ENCODE data around the gene TUSC1. TPM values are rescaled to one million over a fixed set of nuclear protein-coding genes. Genes with fewer than 3 reads are reported as not detected.

TUSC1 gene
- total and polyA plus RNA-seq, 2 donors (not counting 3 experiments of a cell fraction or from before 2014, with no cell fraction given) = 9.5 to 12.1 TPM

DNA sequence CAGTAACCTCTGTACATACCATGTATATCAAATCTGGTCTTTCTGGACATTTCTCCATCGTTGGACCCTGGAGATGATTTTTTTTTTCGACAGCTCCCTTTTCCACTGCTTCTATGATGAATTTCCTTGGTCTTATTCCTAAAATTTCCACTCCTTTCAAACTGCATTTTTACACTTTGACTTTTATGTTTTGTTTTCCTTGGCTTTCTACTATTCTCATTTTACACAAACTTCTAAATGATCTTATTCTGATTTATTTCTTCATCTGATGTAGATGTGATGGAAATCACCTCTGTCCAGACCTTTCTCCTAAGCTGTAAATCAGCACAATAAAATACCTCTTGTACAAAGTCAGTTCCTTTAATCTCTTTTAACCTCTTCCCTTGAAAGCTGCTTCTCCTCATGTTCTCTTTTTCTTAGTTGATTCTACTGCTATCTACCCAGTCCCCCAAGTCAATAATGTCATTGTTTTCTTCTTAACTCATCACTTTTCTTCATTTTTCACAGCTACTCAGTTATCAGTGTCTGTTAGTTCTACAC, 48.7 kb upstream of the TUSC1 start:
- CTCF ChIA-PET = interaction anchor here (1.5 to 3.9 kb wide), 2 partner anchors 8 to 11 kb away, joined by 3 to 16 read pairs; no protein-coding TSS in a partner anchor
- no peak for FAIRE-seq

More for the DNA sequence above, 48.7 kb upstream of the TUSC1 start:
- H3K27me3 ChIP-seq (ENCODE audit: control insufficient read depth in 2 of 2, insufficient read depth in 2 of 2, low read length in 2 of 2) = no peaks in the 10 kb centered on the region
- H4K20me1 ChIP-seq (replicated peaks; ENCODE audit: control insufficient read depth, extremely low read depth, insufficient read depth, low read length) = no peaks in the 10 kb centered on the region
- no peak overlapping the region for H3K4me3 ChIP-seq (replicated peaks in 1 of 3; ENCODE audit: insufficient read depth in 1 of 3, low read depth in 1 of 3, low read length in 3 of 3)
- POLR2A ChIA-PET = no interaction called here
- no peaks in the 10 kb centered on the region for H3K4me1 ChIP-seq (ENCODE audit: control insufficient read depth, extremely low read depth, insufficient read depth, low read length)
- H3K9ac ChIP-seq (replicated peaks; ENCODE audit: extremely low read depth, insufficient read depth, low read length) = no peak overlapping the region
- H3K4me2 ChIP-seq (ENCODE audit: insufficient read depth, low read length) = no peak overlapping the region
- H2AFZ ChIP-seq (ENCODE audit: low read depth, low read length) = no peak overlapping the region
- DNase-seq (ENCODE audit: low read depth, low spot score) = no peak
- H3K27ac ChIP-seq (ENCODE audit: insufficient read depth, low read depth, low read length) = no peak overlapping the region
- no peaks in the 10 kb centered on the region for H3K9me3 ChIP-seq (replicated peaks; ENCODE audit: control insufficient read depth, insufficient read depth, low read length)
- H3K36me3 ChIP-seq (ENCODE audit: control insufficient read depth in 2 of 2, extremely low read depth in 1 of 2, insufficient read depth in 2 of 2, low read length in 2 of 2) = no peaks in the 10 kb centered on the region
- no peaks in the 10 kb centered on the region for H3K9me1 ChIP-seq (replicated peaks; ENCODE audit: control insufficient read depth, extremely low read depth, insufficient read depth, low read length)
- TF ChIP-seq POLR2AphosphoS5 (IDR thresholded peaks at IDR 0.05; ENCODE audit: insufficient read depth, low read depth, low read length) (no peak), FOS (IDR thresholded peaks at IDR 0.05; ENCODE audit: borderline replicate concordance, insufficient read depth, low read length) (no peak), EZH2 (IDR thresholded peaks at IDR 0.05; ENCODE audit: borderline replicate concordance, low read depth, low read length, severe bottlenecking) (no peak), POLR2A (IDR thresholded peaks at IDR 0.05; ENCODE audit: low read depth, low read length) (no peak), MYC (IDR thresholded peaks at IDR 0.05; ENCODE audit: low read depth, low read length) (no peak), GATA2 (IDR thresholded peaks at IDR 0.05; ENCODE audit: insufficient read depth, insufficient read length, low read depth, low read length) (no peak), JUN (IDR thresholded peaks at IDR 0.05; ENCODE audit: borderline replicate concordance, insufficient read depth, insufficient read length, low read depth) (no peak)
- TF ChIP-seq, protein P1, sequence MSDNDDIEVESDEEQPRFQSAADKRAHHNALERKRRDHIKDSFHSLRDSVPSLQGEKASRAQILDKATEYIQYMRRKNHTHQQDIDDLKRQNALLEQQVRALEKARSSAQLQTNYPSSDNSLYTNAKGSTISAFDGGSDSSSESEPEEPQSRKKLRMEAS (IDR thresholded peaks at IDR 0.05; ENCODE audit: insufficient read depth, insufficient read length) = no peak
- TF ChIP-seq, protein P2, sequence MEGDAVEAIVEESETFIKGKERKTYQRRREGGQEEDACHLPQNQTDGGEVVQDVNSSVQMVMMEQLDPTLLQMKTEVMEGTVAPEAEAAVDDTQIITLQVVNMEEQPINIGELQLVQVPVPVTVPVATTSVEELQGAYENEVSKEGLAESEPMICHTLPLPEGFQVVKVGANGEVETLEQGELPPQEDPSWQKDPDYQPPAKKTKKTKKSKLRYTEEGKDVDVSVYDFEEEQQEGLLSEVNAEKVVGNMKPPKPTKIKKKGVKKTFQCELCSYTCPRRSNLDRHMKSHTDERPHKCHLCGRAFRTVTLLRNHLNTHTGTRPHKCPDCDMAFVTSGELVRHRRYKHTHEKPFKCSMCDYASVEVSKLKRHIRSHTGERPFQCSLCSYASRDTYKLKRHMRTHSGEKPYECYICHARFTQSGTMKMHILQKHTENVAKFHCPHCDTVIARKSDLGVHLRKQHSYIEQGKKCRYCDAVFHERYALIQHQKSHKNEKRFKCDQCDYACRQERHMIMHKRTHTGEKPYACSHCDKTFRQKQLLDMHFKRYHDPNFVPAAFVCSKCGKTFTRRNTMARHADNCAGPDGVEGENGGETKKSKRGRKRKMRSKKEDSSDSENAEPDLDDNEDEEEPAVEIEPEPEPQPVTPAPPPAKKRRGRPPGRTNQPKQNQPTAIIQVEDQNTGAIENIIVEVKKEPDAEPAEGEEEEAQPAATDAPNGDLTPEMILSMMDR (IDR thresholded peaks at IDR 0.05; ENCODE audit: extremely low read depth in 1 of 2, insufficient read depth in 1 of 2, low read depth in 1 of 2, low read length in 2 of 2) = no peak
- no TSS peak for BruUV-seq (replicated peaks)
- dilution Hi-C loops (cut with MboI; ENCODE audit: extremely low pct_ligation_motif_present, low sequenced_read_pairs) (no loop called here), intact Hi-C loops (cut with micrococcal nuclease) (no loop called here)
- H3K79me2 ChIP-seq (ENCODE audit: control insufficient read depth, insufficient read depth, low read length) = no peaks in the 10 kb centered on the region

Measured in endothelial cell of umbilical vein (primary cell).